Keratinocyte (primary cell): ENCODE measurements around the gene MX2. TPM values are rescaled to one million over a fixed set of nuclear protein-coding genes. Genes with fewer than 3 reads are reported as not detected.

Source experiments
- DNase-seq: peaks from one replicate; pipeline ENCODE4 v3.0.0-alpha.2; 2011; ENCODE audit warnings: low read depth, missing footprints, low spot score
- FAIRE-seq: peaks from 2 replicates; lab custom pipeline; 2011; peaks lifted over from hg19 to GRCh38; lab: Jason Lieb, UNC
- H2AFZ ChIP-seq: 2 replicates; pipeline ENCODE4 v1.6.0; 2012; ENCODE audit warnings: low read length, control low read depth, inconsistent platforms; ENCODE audit not compliant: control insufficient read depth
- H3K27ac ChIP-seq: 2 replicates; pipeline ENCODE4 v1.5.1; 2011; ENCODE audit warnings: low read length; ENCODE audit not compliant: control insufficient read depth, insufficient read depth
- H3K27me3 ChIP-seq: 3 replicates; pipeline ENCODE4 v1.6.0; 2011; ENCODE audit warnings: low read length; ENCODE audit not compliant: control insufficient read depth, insufficient read depth; ENCODE audit errors: extremely low read depth
- H3K36me3 ChIP-seq, 2 experiments: 2 replicates in 1 of 2; 3 replicates in 1 of 2; pipeline ENCODE4 v1.5.1; 2011; ENCODE audit warnings: low read length in 2 of 2, mild to moderate bottlenecking in 1 of 2; ENCODE audit not compliant: control insufficient read depth in 2 of 2, insufficient read depth in 2 of 2; ENCODE audit errors: extremely low read depth in 1 of 2
- H3K4me1 ChIP-seq: 3 replicates; pipeline ENCODE4 v1.5.1; 2011; ENCODE audit warnings: low read length; ENCODE audit not compliant: control insufficient read depth, insufficient read depth; ENCODE audit errors: extremely low read depth
- H3K4me2 ChIP-seq: 3 replicates; pipeline ENCODE4 v1.6.0; 2011; ENCODE audit warnings: low read depth, low read length; ENCODE audit not compliant: control insufficient read depth, insufficient read depth; ENCODE audit errors: extremely low read depth
- H3K4me3 ChIP-seq, 3 experiments: fragments of 200-600 bp in 1 of 3; sonication (generic) in 1 of 3; 2 replicates in 2 of 3; 3 replicates in 1 of 3; pipeline ENCODE4 v1.5.1; 2011 to 2016; ENCODE audit warnings: low read length in 3 of 3, mild to moderate bottlenecking in 3 of 3, control low read depth in 2 of 3, inconsistent platforms in 1 of 3, low read depth in 1 of 3, mixed read lengths in 1 of 3, mixed run types in 1 of 3, moderate library complexity in 1 of 3; ENCODE audit not compliant: control insufficient read depth in 2 of 3, insufficient read depth in 2 of 3; ENCODE audit errors: extremely low read depth in 1 of 3
- H3K79me2 ChIP-seq: 2 replicates; pipeline ENCODE4 v1.6.0; 2012; ENCODE audit warnings: low read length; ENCODE audit not compliant: control insufficient read depth, insufficient read depth
- H3K9ac ChIP-seq: 3 replicates; pipeline ENCODE4 v1.6.0; 2011; ENCODE audit warnings: low read length; ENCODE audit not compliant: control insufficient read depth, insufficient read depth; ENCODE audit errors: extremely low read depth
- H3K9me1 ChIP-seq: 3 replicates; pipeline ENCODE4 v1.6.0; 2011; ENCODE audit warnings: low read length; ENCODE audit not compliant: control insufficient read depth, insufficient read depth; ENCODE audit errors: extremely low read depth
- H3K9me3 ChIP-seq: 2 replicates; pipeline ENCODE4 v1.5.1; 2012; ENCODE audit warnings: low read depth, low read length; ENCODE audit not compliant: control insufficient read depth
- H4K20me1 ChIP-seq: 3 replicates; pipeline ENCODE4 v1.6.0; 2011; ENCODE audit warnings: low read length; ENCODE audit not compliant: control insufficient read depth, insufficient read depth; ENCODE audit errors: extremely low read depth
- EZH2 ChIP-seq: IDR thresholded peaks from one replicate; pipeline ENCODE4 v1.6.1; 2012; ENCODE audit warnings: inconsistent platforms, mild to moderate bottlenecking, low read length, moderate library complexity
- dilution Hi-C: fragments of 300-500 bp; cut with MboI; formaldehyde crosslinking; loops from one replicate; pipeline ENCODE4 v1.7.0; 2020; ENCODE audit warnings: low sequenced_read_pairs; ENCODE audit not compliant: extremely low pct_ligation_motif_present
- polyA plus RNA-seq, 5 experiments: library from polyadenylated mRNA; depleted of rRNA in 3 of 5; stranded (reverse) in 3 of 5; stranded (forward) in 1 of 5; unstranded in 1 of 5; fragments of >200 nt; gene quantifications; 1 replicate in 1 of 5; 2 replicates in 3 of 5; 3 replicates in 1 of 5; pipeline versions ENCODE4 v1.2.1 to v1.2.3, GENCODE V29; 2011 to 2012; ENCODE audit warnings: missing spikeins in 2 of 5, low read depth in 1 of 5, low replicate concordance in 1 of 5
- TF ChIP-seq, protein P1 (sequence below), 3 experiments: IDR thresholded peaks in 1 of 3; conservative IDR thresholded peaks in 1 of 3; optimal IDR thresholded peaks in 1 of 3; 2 replicates in 2 of 3; 3 replicates in 1 of 3; pipeline versions ENCODE3 to v1.5.1; 2011; ENCODE audit warnings: low read length in 3 of 3, mild to moderate bottlenecking in 3 of 3, moderate library complexity in 2 of 3, control low read depth in 1 of 3, inconsistent platforms in 1 of 3; ENCODE audit not compliant: insufficient read depth in 2 of 3; ENCODE audit errors: extremely low read depth in 1 of 3

MX2 gene
- polyA plus RNA-seq, 1 donor (not counting 4 experiments of a cell fraction or from before 2014, with no cell fraction given) = 7.1 TPM

GRCh38 chr21:41369105-41369919, 7.5 kb downstream of the MX2 start:
- FAIRE-seq (no peak), DNase-seq (no peak)
- Histone ChIP-seq H3K9me3 (no peaks in the 10 kb centered on the region), H3K4me3 (no peak overlapping the region), H3K36me3 (no peaks in the 10 kb centered on the region), H3K4me1 (no peaks in the 10 kb centered on the region), H4K20me1 (no peaks in the 10 kb centered on the region), H3K27ac (no peak overlapping the region), H3K4me2 (no peak overlapping the region), H3K9ac (no peak overlapping the region), H3K27me3 (peaks cover 21% of the 10 kb centered on the region), H2AFZ (no peak overlapping the region), H3K79me2 (no peaks in the 10 kb centered on the region), H3K9me1 (no peaks in the 10 kb centered on the region)
- TF ChIP-seq, protein P1, sequence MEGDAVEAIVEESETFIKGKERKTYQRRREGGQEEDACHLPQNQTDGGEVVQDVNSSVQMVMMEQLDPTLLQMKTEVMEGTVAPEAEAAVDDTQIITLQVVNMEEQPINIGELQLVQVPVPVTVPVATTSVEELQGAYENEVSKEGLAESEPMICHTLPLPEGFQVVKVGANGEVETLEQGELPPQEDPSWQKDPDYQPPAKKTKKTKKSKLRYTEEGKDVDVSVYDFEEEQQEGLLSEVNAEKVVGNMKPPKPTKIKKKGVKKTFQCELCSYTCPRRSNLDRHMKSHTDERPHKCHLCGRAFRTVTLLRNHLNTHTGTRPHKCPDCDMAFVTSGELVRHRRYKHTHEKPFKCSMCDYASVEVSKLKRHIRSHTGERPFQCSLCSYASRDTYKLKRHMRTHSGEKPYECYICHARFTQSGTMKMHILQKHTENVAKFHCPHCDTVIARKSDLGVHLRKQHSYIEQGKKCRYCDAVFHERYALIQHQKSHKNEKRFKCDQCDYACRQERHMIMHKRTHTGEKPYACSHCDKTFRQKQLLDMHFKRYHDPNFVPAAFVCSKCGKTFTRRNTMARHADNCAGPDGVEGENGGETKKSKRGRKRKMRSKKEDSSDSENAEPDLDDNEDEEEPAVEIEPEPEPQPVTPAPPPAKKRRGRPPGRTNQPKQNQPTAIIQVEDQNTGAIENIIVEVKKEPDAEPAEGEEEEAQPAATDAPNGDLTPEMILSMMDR (optimal IDR thresholded peaks at IDR 0.05 in 1 of 3, IDR thresholded peaks at IDR 0.05 in 1 of 3, conservative IDR thresholded peaks at IDR 0.05 in 1 of 3; ENCODE audit: extremely low read depth in 1 of 3, insufficient read depth in 2 of 3, low read length in 3 of 3) = peak in 1 of 3 experiments; percentile 17
- TF ChIP-seq EZH2 = no peak
- dilution Hi-C loops = no loop called here

- Histone ChIP-seq H3K9ac (no peak overlapping the region), H4K20me1 (no peaks in the 10 kb centered on the region), H2AFZ (no peak overlapping the region), H3K9me3 (no peaks in the 10 kb centered on the region), H3K36me3 (no peaks in the 10 kb centered on the region), H3K27me3 (peaks cover 21% of the 10 kb centered on the region), H3K4me3 (no peak overlapping the region), H3K4me2 (no peak overlapping the region), H3K4me1 (no peaks in the 10 kb centered on the region), H3K27ac (no peak overlapping the region), H3K79me2 (no peaks in the 10 kb centered on the region), H3K9me1 (no peaks in the 10 kb centered on the region)
- no peak for DNase-seq
- TF ChIP-seq, protein P1 (optimal IDR thresholded peaks at IDR 0.05 in 1 of 3, IDR thresholded peaks at IDR 0.05 in 1 of 3, conservative IDR thresholded peaks at IDR 0.05 in 1 of 3; ENCODE audit: extremely low read depth in 1 of 3, insufficient read depth in 2 of 3, low read length in 3 of 3) = no peak
- TF ChIP-seq EZH2 = peak; percentile 43
- FAIRE-seq = no peak
- dilution Hi-C loops = no loop called here
These were observed 8.4 kb downstream of the MX2 start for GRCh38 chr21:41369920-41370839.
